CD4-positive, alpha-beta T cell treated with Interleukin-17A for 1 hour (primary cell): ENCODE results near the gene RFC5.
"Not testable (repeated sequence)": the region's sequence is repeated elsewhere in the genome, so short reads cannot be mapped to it uniquely, and the experiment has no call there.

Source experiments
- DNase-seq: peaks from one replicate; pipeline ENCODE4 v3.0.0-alpha.2; 2020

Gene RFC5

GRCh38 chr12:118017926-118018325 lies 1.4 kb downstream of the RFC5 start:
- no peak for DNase-seq

GRCh38 chr12:118020036-118020435 lies 3.5 kb downstream of the RFC5 start:
- no peak for DNase-seq

GRCh38 chr12:118022097-118022727 lies 5.7 kb downstream of the RFC5 start:
- not testable (repeated sequence) for DNase-seq

- no peak for DNase-seq
These were observed 6.2 kb downstream of the RFC5 start for GRCh38 chr12:118022728-118023109.

GRCh38 chr12:118023301-118023860 lies 6.9 kb downstream of the RFC5 start:
- no peak for DNase-seq

GRCh38 chr12:118025168-118025567 lies 8.7 kb downstream of the RFC5 start:
- no peak for DNase-seq

GRCh38 chr12:118029166-118029565 lies 12.7 kb downstream of the RFC5 start:
- no peak for DNase-seq

GRCh38 chr12:118032188-118032587 lies 15.7 kb downstream of the RFC5 start:
- no peak for DNase-seq

- no peak for DNase-seq
These were observed 16.8 kb downstream of the RFC5 start for GRCh38 chr12:118033323-118033722.

GRCh38 chr12:118033902-118034301 lies 17.4 kb downstream of the RFC5 start:
- no peak for DNase-seq

- DNase-seq: no peak
These were observed 18.1 kb downstream of the RFC5 start for GRCh38 chr12:118034429-118035189.

GRCh38 chr12:118035190-118036041 lies 18.9 kb downstream of the RFC5 start:
- DNase-seq: no peak

- no peak for DNase-seq
These were observed 20.3 kb downstream of the RFC5 start for GRCh38 chr12:118036672-118037411.

GRCh38 chr12:118038137-118038536 lies 21.6 kb downstream of the RFC5 start:
- no peak for DNase-seq

- no peak for DNase-seq
These were observed 25.6 kb downstream of the RFC5 start for GRCh38 chr12:118042091-118042490.

GRCh38 chr12:118044075-118044474 lies 27.6 kb downstream of the RFC5 start:
- DNase-seq: no peak

- no peak for DNase-seq
These were observed 28.1 kb downstream of the RFC5 start for GRCh38 chr12:118044577-118044976.

- no peak for DNase-seq
These were observed 29.9 kb downstream of the RFC5 start for GRCh38 chr12:118046430-118046829.

- no peak for DNase-seq
These were observed 34.7 kb downstream of the RFC5 start for GRCh38 chr12:118050972-118051910.

GRCh38 chr12:118052324-118053070 lies 36.0 kb downstream of the RFC5 start:
- no peak for DNase-seq
